Ishikawa (cell line): ENCODE results near the gene NCKAP1.

Experiments used
- CEBPB ChIP-seq: IDR thresholded peaks from 2 replicates; pipeline ENCODE4 v1.6.1; 2012
- EGR1 ChIP-seq: IDR thresholded peaks from 2 replicates; pipeline ENCODE4 v1.6.1; 2012
- FOXM1 ChIP-seq: IDR thresholded peaks from 2 replicates; pipeline ENCODE4 v1.6.1; 2012; ENCODE audit warnings: low read depth, borderline replicate concordance
- RAD21 ChIP-seq: IDR thresholded peaks from 2 replicates; pipeline ENCODE4 v1.6.1; 2012; ENCODE audit warnings: low read depth
- TEAD4 ChIP-seq: IDR thresholded peaks from 2 replicates; pipeline ENCODE4 v1.6.1; 2012
- YY1 ChIP-seq: IDR thresholded peaks from 2 replicates; pipeline ENCODE4 v1.6.1; 2012; ENCODE audit warnings: low read depth
- ZBTB7A ChIP-seq: IDR thresholded peaks from 2 replicates; pipeline ENCODE4 v1.6.1; 2012; ENCODE audit warnings: low read depth
- TF ChIP-seq, protein P1 (sequence below): IDR thresholded peaks from 2 replicates; pipeline ENCODE4 v1.6.1; 2012; ENCODE audit warnings: low read depth, mild to moderate bottlenecking

GRCh38 chr2:182913064-182913463 is 125.2 kb downstream of the NCKAP1 start:
- TF ChIP-seq RAD21 (no peak), CEBPB (no peak), EGR1 (no peak), YY1 (no peak), ZBTB7A (no peak), TEAD4 (no peak), FOXM1 (no peak)
- TF ChIP-seq, protein P1, sequence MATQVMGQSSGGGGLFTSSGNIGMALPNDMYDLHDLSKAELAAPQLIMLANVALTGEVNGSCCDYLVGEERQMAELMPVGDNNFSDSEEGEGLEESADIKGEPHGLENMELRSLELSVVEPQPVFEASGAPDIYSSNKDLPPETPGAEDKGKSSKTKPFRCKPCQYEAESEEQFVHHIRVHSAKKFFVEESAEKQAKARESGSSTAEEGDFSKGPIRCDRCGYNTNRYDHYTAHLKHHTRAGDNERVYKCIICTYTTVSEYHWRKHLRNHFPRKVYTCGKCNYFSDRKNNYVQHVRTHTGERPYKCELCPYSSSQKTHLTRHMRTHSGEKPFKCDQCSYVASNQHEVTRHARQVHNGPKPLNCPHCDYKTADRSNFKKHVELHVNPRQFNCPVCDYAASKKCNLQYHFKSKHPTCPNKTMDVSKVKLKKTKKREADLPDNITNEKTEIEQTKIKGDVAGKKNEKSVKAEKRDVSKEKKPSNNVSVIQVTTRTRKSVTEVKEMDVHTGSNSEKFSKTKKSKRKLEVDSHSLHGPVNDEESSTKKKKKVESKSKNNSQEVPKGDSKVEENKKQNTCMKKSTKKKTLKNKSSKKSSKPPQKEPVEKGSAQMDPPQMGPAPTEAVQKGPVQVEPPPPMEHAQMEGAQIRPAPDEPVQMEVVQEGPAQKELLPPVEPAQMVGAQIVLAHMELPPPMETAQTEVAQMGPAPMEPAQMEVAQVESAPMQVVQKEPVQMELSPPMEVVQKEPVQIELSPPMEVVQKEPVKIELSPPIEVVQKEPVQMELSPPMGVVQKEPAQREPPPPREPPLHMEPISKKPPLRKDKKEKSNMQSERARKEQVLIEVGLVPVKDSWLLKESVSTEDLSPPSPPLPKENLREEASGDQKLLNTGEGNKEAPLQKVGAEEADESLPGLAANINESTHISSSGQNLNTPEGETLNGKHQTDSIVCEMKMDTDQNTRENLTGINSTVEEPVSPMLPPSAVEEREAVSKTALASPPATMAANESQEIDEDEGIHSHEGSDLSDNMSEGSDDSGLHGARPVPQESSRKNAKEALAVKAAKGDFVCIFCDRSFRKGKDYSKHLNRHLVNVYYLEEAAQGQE: no peak
